ENCODE results near the gene CCNA2.

Gene CCNA2

GRCh38 chr4:121794505-121795188 is 29.0 kb downstream of the CCNA2 start:
- no peak overlapping the region for H3K27ac ChIP-seq
- TF ChIP-seq ZFX (IDR thresholded peaks at IDR 0.05) (no peak), CTCF (conservative IDR thresholded peaks at IDR 0.05) (no peak)

- TF ChIP-seq ZFX (IDR thresholded peaks at IDR 0.05): no peak
- TF ChIP-seq CTCF (conservative IDR thresholded peaks at IDR 0.05): no peak
- no peak overlapping the region for H3K27ac ChIP-seq
Observed at GRCh38 chr4:121792966-121793365, 30.7 kb downstream of the CCNA2 start.

- TF ChIP-seq ZFX (IDR thresholded peaks at IDR 0.05) (no peak), CTCF (conservative IDR thresholded peaks at IDR 0.05) (no peak)
- H3K27ac ChIP-seq: no peak overlapping the region
Observed at GRCh38 chr4:121791481-121791880, 32.2 kb downstream of the CCNA2 start.

GRCh38 chr4:121790976-121791375 is 32.7 kb downstream of the CCNA2 start:
- H3K27ac ChIP-seq: no peak overlapping the region
- no peak for TF ChIP-seq CTCF (conservative IDR thresholded peaks at IDR 0.05)

- no peak for TF ChIP-seq CTCF (conservative IDR thresholded peaks at IDR 0.05)
- no peak overlapping the region for H3K27ac ChIP-seq
Observed at GRCh38 chr4:121789960-121790829, 33.5 kb downstream of the CCNA2 start.

GRCh38 chr4:121789455-121789854 is 34.2 kb downstream of the CCNA2 start:
- H3K27ac ChIP-seq: no peak overlapping the region
- TF ChIP-seq ZFX (IDR thresholded peaks at IDR 0.05): no peak
- no peak for TF ChIP-seq CTCF (conservative IDR thresholded peaks at IDR 0.05)

GRCh38 chr4:121788896-121789295 is 34.8 kb downstream of the CCNA2 start:
- no peak overlapping the region for H3K27ac ChIP-seq
- no peak for TF ChIP-seq CTCF (conservative IDR thresholded peaks at IDR 0.05)
- TF ChIP-seq ZFX (IDR thresholded peaks at IDR 0.05): no peak

Data from C4-2B (cell line).